Liver (tissue), 3 donors: ENCODE measurements around the gene PHF2.

Experiments
- EGR1 ChIP-seq, 2 donors: IDR thresholded peaks; 2 replicates each; pipeline ENCODE4 v1.6.1; 2016 to 2018; ENCODE audit warnings: antibody characterized with exemption in 2 of 2, low read depth in 2 of 2
- GABPA ChIP-seq, 2 donors: IDR thresholded peaks in 1 of 2; conservative IDR thresholded peaks in 1 of 2; 2 replicates each; pipeline ENCODE4 v1.6.1; 2016; ENCODE audit warnings: antibody characterized with exemption in 2 of 2, mild to moderate bottlenecking in 1 of 2, moderate library complexity in 1 of 2
- HNF4G ChIP-seq: IDR thresholded peaks from 2 replicates; pipeline ENCODE4 v1.6.1; 2016; ENCODE audit warnings: antibody characterized with exemption
- RAD21 ChIP-seq, 2 donors: IDR thresholded peaks; 2 replicates each; pipeline ENCODE4 v1.6.1; 2016; ENCODE audit warnings: antibody characterized with exemption in 2 of 2, mild to moderate bottlenecking in 2 of 2
- SP1 ChIP-seq: IDR thresholded peaks from 2 replicates; pipeline ENCODE4 v1.6.1; 2018; ENCODE audit warnings: antibody characterized with exemption, mild to moderate bottlenecking
- TAF1 ChIP-seq: conservative IDR thresholded peaks from 2 replicates; pipeline ENCODE4 v1.6.1; 2016; ENCODE audit warnings: antibody characterized with exemption, mild to moderate bottlenecking
- YY1 ChIP-seq: IDR thresholded peaks from 2 replicates; pipeline ENCODE4 v1.6.1; 2016; ENCODE audit warnings: antibody characterized with exemption, mild to moderate bottlenecking
- TF ChIP-seq, protein P1 (sequence below): fragments of 150-350 bp; IDR thresholded peaks from 2 replicates; pipeline ENCODE4 v1.5.1; 2017; ENCODE audit warnings: improper control_type of control experiment, low read depth, low read length; ENCODE audit not compliant: missing input control
- TF ChIP-seq, protein P2 (sequence below): IDR thresholded peaks from 2 replicates; pipeline ENCODE4 v1.6.1; 2016; ENCODE audit warnings: antibody characterized with exemption
- donor health status: healthy.
- donor health status: healthy.

DNA sequence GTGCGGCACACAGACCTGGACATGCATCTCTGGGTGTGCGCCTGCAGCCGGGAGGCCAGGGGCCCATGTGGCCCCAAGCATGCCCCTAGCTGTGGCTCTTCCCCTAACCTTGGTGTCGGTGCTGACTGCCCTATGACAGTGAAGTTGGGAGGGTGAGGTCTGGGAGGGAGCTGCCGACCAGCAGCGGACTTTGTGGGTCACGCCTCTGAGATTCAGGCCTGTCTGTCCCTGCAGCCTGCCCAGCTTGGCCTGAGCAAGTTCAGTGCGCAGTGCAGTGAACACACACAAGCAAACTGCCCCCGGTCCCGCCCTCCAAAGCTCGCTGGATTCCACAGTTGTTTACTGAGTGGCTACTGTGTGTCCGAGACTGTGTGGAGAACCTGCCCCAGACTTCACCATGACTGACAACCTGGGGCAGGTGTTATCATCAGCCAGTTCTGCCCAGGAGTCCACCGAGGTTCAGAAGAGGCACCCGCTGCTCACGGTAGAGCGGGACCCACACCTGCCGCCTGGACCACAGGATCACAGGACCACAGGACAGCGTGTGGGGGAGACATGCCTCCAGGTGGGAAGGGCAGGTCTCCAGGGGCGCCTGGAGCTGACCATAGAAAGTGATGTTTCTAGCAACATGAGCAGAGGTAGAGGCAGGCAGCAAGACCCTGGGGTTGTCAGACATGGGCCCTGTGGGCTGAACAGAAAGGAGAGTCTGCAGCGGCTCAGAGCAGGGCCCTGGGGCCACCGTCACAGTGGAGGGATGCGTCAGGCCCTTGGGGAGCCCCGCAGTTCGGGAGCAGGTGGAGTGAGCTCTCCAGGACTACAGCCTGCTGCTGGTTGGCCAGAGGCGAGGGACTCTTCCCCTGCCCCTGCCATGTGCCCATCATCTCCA is 105.1 kb downstream of the PHF2 start:
- TF ChIP-seq, protein P1, sequence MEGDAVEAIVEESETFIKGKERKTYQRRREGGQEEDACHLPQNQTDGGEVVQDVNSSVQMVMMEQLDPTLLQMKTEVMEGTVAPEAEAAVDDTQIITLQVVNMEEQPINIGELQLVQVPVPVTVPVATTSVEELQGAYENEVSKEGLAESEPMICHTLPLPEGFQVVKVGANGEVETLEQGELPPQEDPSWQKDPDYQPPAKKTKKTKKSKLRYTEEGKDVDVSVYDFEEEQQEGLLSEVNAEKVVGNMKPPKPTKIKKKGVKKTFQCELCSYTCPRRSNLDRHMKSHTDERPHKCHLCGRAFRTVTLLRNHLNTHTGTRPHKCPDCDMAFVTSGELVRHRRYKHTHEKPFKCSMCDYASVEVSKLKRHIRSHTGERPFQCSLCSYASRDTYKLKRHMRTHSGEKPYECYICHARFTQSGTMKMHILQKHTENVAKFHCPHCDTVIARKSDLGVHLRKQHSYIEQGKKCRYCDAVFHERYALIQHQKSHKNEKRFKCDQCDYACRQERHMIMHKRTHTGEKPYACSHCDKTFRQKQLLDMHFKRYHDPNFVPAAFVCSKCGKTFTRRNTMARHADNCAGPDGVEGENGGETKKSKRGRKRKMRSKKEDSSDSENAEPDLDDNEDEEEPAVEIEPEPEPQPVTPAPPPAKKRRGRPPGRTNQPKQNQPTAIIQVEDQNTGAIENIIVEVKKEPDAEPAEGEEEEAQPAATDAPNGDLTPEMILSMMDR, result no peak
- TF ChIP-seq TAF1, result no peak
- TF ChIP-seq SP1, result no peak
- no peak for TF ChIP-seq RAD21 (IDR thresholded peaks at IDR 0.05)
- TF ChIP-seq GABPA (IDR thresholded peaks at IDR 0.05 in 1 of 2, conservative IDR thresholded peaks at IDR 0.05 in 1 of 2), result no peak
- no peak for TF ChIP-seq EGR1 (IDR thresholded peaks at IDR 0.05; ENCODE audit: low read depth in 2 of 2)
- TF ChIP-seq, protein P2, sequence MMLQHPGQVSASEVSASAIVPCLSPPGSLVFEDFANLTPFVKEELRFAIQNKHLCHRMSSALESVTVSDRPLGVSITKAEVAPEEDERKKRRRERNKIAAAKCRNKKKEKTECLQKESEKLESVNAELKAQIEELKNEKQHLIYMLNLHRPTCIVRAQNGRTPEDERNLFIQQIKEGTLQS, result no peak
- TF ChIP-seq HNF4G, result no peak
- no peak for TF ChIP-seq YY1
